HCT116 (cell line): ENCODE data around the gene PARP8.
"Not testable (repeated sequence)": the region's sequence is repeated elsewhere in the genome, so short reads cannot be mapped to it uniquely, and the experiment has no call there.

ENCODE experiments used
- ATF3 ChIP-seq: IDR thresholded peaks from 2 replicates; pipeline ENCODE4 v1.6.1; 2012
- CEBPB ChIP-seq: IDR thresholded peaks from 2 replicates; pipeline ENCODE4 v1.6.1; 2012; ENCODE audit warnings: low read depth
- CTCF ChIP-seq, 3 experiments: fragments of 200-600 bp in 1 of 3; sonication (generic) in 1 of 3; IDR thresholded peaks in 2 of 3; conservative IDR thresholded peaks in 1 of 3; 2 replicates each; pipeline ENCODE4 v1.5.1; 2012 to 2017; ENCODE audit warnings: low read depth in 2 of 3, low read length in 2 of 3, antibody characterized with exemption in 1 of 3, borderline replicate concordance in 1 of 3, control low read depth in 1 of 3, mild to moderate bottlenecking in 1 of 3, mixed read lengths in 1 of 3, mixed run types in 1 of 3, moderate library complexity in 1 of 3; ENCODE audit not compliant: insufficient read depth in 1 of 3
- ELF1 ChIP-seq: IDR thresholded peaks from 2 replicates; pipeline ENCODE4 v1.6.1; 2012; ENCODE audit warnings: low read depth, borderline replicate concordance
- EZH2 ChIP-seq: fragments of 200-600 bp; sonication (generic); IDR thresholded peaks from 2 replicates; pipeline ENCODE4 v1.6.1; 2017; ENCODE audit warnings: antibody characterized with exemption, mixed run types
- JUND ChIP-seq: IDR thresholded peaks from 2 replicates; pipeline ENCODE4 v1.6.1; 2012
- POLR2A ChIP-seq: IDR thresholded peaks from 2 replicates; pipeline ENCODE4 v1.7.0; 2011; ENCODE audit warnings: borderline replicate concordance; ENCODE audit not compliant: insufficient read depth, insufficient read length; ENCODE audit errors: extremely low read depth
- RAD21 ChIP-seq: IDR thresholded peaks from 2 replicates; pipeline ENCODE4 v1.6.1; 2012; ENCODE audit warnings: low read depth, mild to moderate bottlenecking
- REST ChIP-seq: IDR thresholded peaks from 2 replicates; pipeline ENCODE4 v1.6.1; 2012; ENCODE audit warnings: low read depth
- SP1 ChIP-seq: IDR thresholded peaks from 2 replicates; pipeline ENCODE4 v1.6.1; 2012; ENCODE audit warnings: low read depth
- TCF7L2 ChIP-seq: IDR thresholded peaks from 2 replicates; pipeline ENCODE4 v1.7.0; 2011; ENCODE audit warnings: borderline replicate concordance, inconsistent platforms; ENCODE audit not compliant: insufficient read depth, insufficient read length; ENCODE audit errors: extremely low read depth
- YY1 ChIP-seq: IDR thresholded peaks from 2 replicates; pipeline ENCODE4 v1.6.1; 2011; ENCODE audit warnings: low read length, low read depth, moderate library complexity, mild to moderate bottlenecking; ENCODE audit not compliant: insufficient replicate concordance; ENCODE audit errors: extremely low read depth
- ZBTB33 ChIP-seq: IDR thresholded peaks from 2 replicates; pipeline ENCODE4 v1.6.1; 2011; ENCODE audit warnings: mild to moderate bottlenecking, low read length, moderate library complexity; ENCODE audit not compliant: insufficient replicate concordance; ENCODE audit errors: extremely low read depth
- ZNF274 ChIP-seq: fragments of 200-500 bp; sonication (Bioruptor generic); IDR thresholded peaks from 2 replicates; pipeline ENCODE4 v1.6.1; 2014; ENCODE audit warnings: mild to moderate bottlenecking, low read depth, low read length, inconsistent platforms

- not testable (repeated sequence) for TF ChIP-seq POLR2A; CTCF (IDR thresholded peaks at IDR 0.05 in 2 of 3, conservative IDR thresholded peaks at IDR 0.05 in 1 of 3; ENCODE audit: borderline replicate concordance in 1 of 3, insufficient read depth in 1 of 3, low read depth in 2 of 3, low read length in 2 of 3); JUND; EZH2; CEBPB; SP1; RAD21; REST; ZBTB33; ELF1; TCF7L2; ATF3; ZNF274; YY1
These were observed 2.2 kb downstream of the PARP8 start for GRCh38 chr5:50668636-50669035.
